Lower lobe of right lung (tissue), 2 donors: ENCODE data around the gene RNF130. TPM values are rescaled to one million over a fixed set of nuclear protein-coding genes. Genes with fewer than 3 reads are reported as not detected.

Experiments used
- ATAC-seq, 2 donors: fragments of 200-7000 bp; cut with Tn5 transposase; one replicate each; pipeline ENCODE4 v1.9.1; 2020 to 2022; ENCODE audit warnings: mild to moderate bottlenecking in 2 of 2, moderate library complexity in 2 of 2
- DNase-seq: peaks from one replicate; pipeline ENCODE4 v3.0.0-alpha.2; 2020
- H3K27ac ChIP-seq: fragments of 200-600 bp; one replicate; pipeline ENCODE4 v1.8.0; 2022
- H3K27me3 ChIP-seq: fragments of 200-600 bp; one replicate; pipeline ENCODE4 v1.8.0; 2022; ENCODE audit warnings: low read depth
- H3K36me3 ChIP-seq: fragments of 200-600 bp; one replicate; pipeline ENCODE4 v1.8.0; 2022; ENCODE audit warnings: mild to moderate bottlenecking
- H3K4me1 ChIP-seq: fragments of 200-600 bp; one replicate; pipeline ENCODE4 v1.8.0; 2022
- H3K4me3 ChIP-seq: fragments of 200-600 bp; one replicate; pipeline ENCODE4 v1.8.0; 2022; ENCODE audit warnings: mild to moderate bottlenecking
- H3K9me3 ChIP-seq: fragments of 200-600 bp; one replicate; pipeline ENCODE4 v1.8.0; 2022
- intact Hi-C: fragments of 100-400 bp; cut with DNase I; formaldehyde crosslinking; loops from one replicate; pipeline ENCODE4 v1.11.0; 2022
- total RNA-seq: library from RNA; stranded (reverse); fragmentation: NEBNext Ultra II Directional; extraction: Animal tissue kit (Norgen Biotek cat#: 25700); gene quantifications from one replicate; pipeline ENCODE4 v1.2.1, GENCODE V29; 2021
- TF ChIP-seq, protein P1 (sequence below): fragments of 200-600 bp; IDR thresholded peaks from one replicate; pipeline ENCODE4 v1.8.0; 2022; ENCODE audit warnings: antibody characterized with exemption, mild to moderate bottlenecking
- donor health status: DM: no; HTN: yes; CAD: no; lungs with severe emphysema.

The RNF130 gene
- total RNA-seq, 1 donor from 2014 or later, result 139 TPM

DNA sequence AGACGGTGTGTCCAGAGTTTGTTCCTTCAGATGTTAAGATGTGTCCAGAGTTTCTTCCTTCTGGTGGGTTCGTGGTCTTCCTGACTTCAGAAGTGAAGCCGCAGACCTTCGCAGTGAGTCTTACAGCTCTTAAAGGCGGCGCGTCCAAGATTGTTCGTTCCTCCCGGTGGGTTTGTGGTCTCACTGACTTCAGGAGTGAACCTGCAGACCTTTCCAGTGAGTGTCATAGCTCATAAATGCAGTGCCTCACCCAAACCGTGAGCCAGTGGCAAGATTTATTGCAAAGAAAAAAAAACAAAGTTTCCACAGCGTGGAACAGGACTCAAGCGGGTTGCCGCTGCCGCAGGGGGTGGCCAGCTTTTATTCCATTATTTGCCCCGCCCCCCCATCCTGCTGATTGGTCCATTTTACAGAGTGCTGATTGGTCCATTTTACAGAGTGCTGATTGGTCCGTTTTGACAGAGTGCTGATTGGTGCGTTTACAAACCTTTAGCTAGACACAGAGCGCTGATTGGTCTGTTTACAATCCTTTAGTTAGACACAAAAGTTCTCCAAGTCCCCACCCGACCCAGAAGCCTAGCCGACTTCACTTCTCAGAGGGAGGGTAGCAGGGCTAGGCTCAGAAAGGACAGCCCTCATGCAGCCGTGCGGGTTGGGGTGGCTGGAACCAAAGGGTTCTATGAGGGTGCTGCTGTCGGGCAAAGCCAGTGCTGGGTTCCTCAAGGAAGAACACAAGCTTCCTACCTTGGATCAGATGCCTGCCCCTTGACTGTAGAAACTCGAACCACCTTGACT, 9.1 kb upstream of the RNF130 start:
- Histone ChIP-seq H3K9me3 (no peaks in the 10 kb centered on the region), H3K4me1 (peaks cover 7% of the 10 kb centered on the region), H3K36me3 (no peaks in the 10 kb centered on the region), H3K4me3 (no peak overlapping the region), H3K27ac (no peak overlapping the region), H3K27me3 (no peaks in the 10 kb centered on the region)
- no peak for DNase-seq
- TF ChIP-seq, protein P1, sequence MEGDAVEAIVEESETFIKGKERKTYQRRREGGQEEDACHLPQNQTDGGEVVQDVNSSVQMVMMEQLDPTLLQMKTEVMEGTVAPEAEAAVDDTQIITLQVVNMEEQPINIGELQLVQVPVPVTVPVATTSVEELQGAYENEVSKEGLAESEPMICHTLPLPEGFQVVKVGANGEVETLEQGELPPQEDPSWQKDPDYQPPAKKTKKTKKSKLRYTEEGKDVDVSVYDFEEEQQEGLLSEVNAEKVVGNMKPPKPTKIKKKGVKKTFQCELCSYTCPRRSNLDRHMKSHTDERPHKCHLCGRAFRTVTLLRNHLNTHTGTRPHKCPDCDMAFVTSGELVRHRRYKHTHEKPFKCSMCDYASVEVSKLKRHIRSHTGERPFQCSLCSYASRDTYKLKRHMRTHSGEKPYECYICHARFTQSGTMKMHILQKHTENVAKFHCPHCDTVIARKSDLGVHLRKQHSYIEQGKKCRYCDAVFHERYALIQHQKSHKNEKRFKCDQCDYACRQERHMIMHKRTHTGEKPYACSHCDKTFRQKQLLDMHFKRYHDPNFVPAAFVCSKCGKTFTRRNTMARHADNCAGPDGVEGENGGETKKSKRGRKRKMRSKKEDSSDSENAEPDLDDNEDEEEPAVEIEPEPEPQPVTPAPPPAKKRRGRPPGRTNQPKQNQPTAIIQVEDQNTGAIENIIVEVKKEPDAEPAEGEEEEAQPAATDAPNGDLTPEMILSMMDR, result no peak
- intact Hi-C loops, result no loop called here
- no peak for ATAC-seq

DNA sequence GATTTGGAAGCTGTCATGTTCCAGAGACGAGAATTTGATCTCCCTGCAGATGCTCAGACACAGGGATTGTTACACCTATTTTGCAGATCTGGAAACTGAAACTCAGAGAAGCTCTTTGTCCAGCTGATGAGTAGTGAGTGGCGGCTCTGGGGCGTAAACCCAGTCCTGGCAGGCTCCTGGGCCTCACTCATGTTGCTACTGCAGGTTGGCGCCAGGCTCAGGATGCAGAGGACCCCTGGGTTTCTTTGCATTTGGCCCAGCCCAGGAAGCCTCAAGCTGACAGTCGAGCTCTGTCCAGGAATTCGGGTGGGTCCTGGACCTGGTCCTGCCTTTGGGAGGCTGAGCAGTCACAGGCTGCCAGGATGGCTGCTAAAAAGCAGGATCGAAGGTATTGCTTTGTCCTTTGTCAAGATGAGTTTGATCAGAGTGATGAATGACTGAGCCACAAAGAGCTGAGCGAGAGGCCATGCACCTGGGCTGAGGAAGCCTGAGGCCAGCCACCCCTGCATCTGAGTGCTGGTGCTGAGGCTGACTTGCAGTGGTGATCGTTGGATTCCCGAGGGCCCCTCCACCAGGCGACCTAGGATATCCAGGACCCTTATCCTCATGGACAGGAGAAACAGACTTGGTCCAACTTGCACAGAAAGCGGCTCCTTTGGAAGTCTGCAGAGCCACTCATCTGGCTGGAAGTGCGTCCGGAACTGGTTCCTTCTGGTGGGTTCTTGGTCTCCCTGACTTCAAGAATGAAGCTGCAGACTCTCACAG, 8.3 kb upstream of the RNF130 start:
- Histone ChIP-seq H3K27ac (no peak overlapping the region), H3K4me3 (no peak overlapping the region), H3K27me3 (no peaks in the 10 kb centered on the region), H3K36me3 (no peaks in the 10 kb centered on the region), H3K4me1 (no peaks in the 10 kb centered on the region), H3K9me3 (no peaks in the 10 kb centered on the region)
- DNase-seq (no peak), ATAC-seq (no peak)
- TF ChIP-seq, protein P1, result no peak
- intact Hi-C loops, result no loop called here

- no peak overlapping the region for H3K27ac ChIP-seq
- H3K9me3 ChIP-seq, result no peaks in the 10 kb centered on the region
- H3K4me1 ChIP-seq, result no peaks in the 10 kb centered on the region
- DNase-seq (no peak), ATAC-seq (no peak)
- H3K36me3 ChIP-seq, result no peaks in the 10 kb centered on the region
- H3K4me3 ChIP-seq, result no peak overlapping the region
- intact Hi-C loops, result no loop called here
- H3K27me3 ChIP-seq, result no peaks in the 10 kb centered on the region
- TF ChIP-seq, protein P1, result no peak
Measured at GRCh38 chr5:180078348-180078747, 6.8 kb upstream of the RNF130 start.

- intact Hi-C loops, result no loop called here
- H3K4me3 ChIP-seq, result no peak overlapping the region
- no peaks in the 10 kb centered on the region for H3K4me1 ChIP-seq
- no peaks in the 10 kb centered on the region for H3K27me3 ChIP-seq
- no peak overlapping the region for H3K27ac ChIP-seq
- DNase-seq, result no peak
- ATAC-seq, result no peak
- TF ChIP-seq, protein P1, result no peak
- no peaks in the 10 kb centered on the region for H3K9me3 ChIP-seq
- H3K36me3 ChIP-seq, result no peaks in the 10 kb centered on the region
Measured at GRCh38 chr5:180077594-180078284, 6.2 kb upstream of the RNF130 start.

GRCh38 chr5:180075703-180076102, 4.1 kb upstream of the RNF130 start:
- peaks cover under 1% of the 10 kb centered on the region for H3K4me1 ChIP-seq
- intact Hi-C loops, result no loop called here
- DNase-seq, result no peak
- H3K27ac ChIP-seq, result no peak overlapping the region
- H3K27me3 ChIP-seq, result no peaks in the 10 kb centered on the region
- TF ChIP-seq, protein P1, result no peak
- no peak overlapping the region for H3K4me3 ChIP-seq
- H3K36me3 ChIP-seq, result no peaks in the 10 kb centered on the region
- no peaks in the 10 kb centered on the region for H3K9me3 ChIP-seq
- ATAC-seq, result no peak
